Liver (tissue), 9 donors: Measurements from ENCODE around the gene VTCN1. TPM values are rescaled to one million over a fixed set of nuclear protein-coding genes. Genes with fewer than 3 reads are reported as not detected.

Experiments used
- DNase-seq: peaks from one replicate; pipeline ENCODE4 v3.0.0-alpha.2; 2017; ENCODE audit warnings: low spot score
- H3K27ac ChIP-seq, 2 donors: one replicate each; pipeline ENCODE4 v1.7.0; 2013; ENCODE audit warnings: inconsistent platforms in 2 of 2, low read length in 2 of 2, control low read depth in 1 of 2, low read depth in 1 of 2, mild to moderate bottlenecking in 1 of 2
- H3K27me3 ChIP-seq, 4 donors: one replicate each; pipeline versions ENCODE4 v1.6.1 to v1.7.0; 2013; ENCODE audit warnings: low read length in 3 of 4, inconsistent platforms in 1 of 4, mild to moderate bottlenecking in 1 of 4, moderate library complexity in 1 of 4; ENCODE audit not compliant: control insufficient read depth in 4 of 4, insufficient read depth in 4 of 4
- H3K36me3 ChIP-seq, 4 donors: one replicate each; pipeline versions ENCODE4 v1.6.1 to v1.7.0; 2013; ENCODE audit warnings: low read length in 3 of 4, mild to moderate bottlenecking in 3 of 4, low read depth in 1 of 4, moderate library complexity in 1 of 4; ENCODE audit not compliant: control insufficient read depth in 4 of 4, insufficient read depth in 3 of 4
- H3K4me1 ChIP-seq, 4 donors: one replicate each; pipeline versions ENCODE4 v1.6.1 to v1.7.0; 2013; ENCODE audit warnings: low read length in 3 of 4, mild to moderate bottlenecking in 3 of 4, moderate library complexity in 1 of 4; ENCODE audit not compliant: control insufficient read depth in 4 of 4, insufficient read depth in 4 of 4
- H3K4me3 ChIP-seq, 3 donors: one replicate each; pipeline versions ENCODE4 v1.6.1 to v1.7.0; 2013; ENCODE audit warnings: low read length in 3 of 3, control low read depth in 1 of 3, low read depth in 1 of 3, mild to moderate bottlenecking in 1 of 3
- H3K9ac ChIP-seq, 2 donors: one replicate each; pipeline ENCODE4 v1.7.0; 2013; ENCODE audit warnings: low read length in 2 of 2, mild to moderate bottlenecking in 2 of 2, moderate library complexity in 2 of 2, control low read depth in 1 of 2, low read depth in 1 of 2
- H3K9me3 ChIP-seq, 4 donors: one replicate each; pipeline versions ENCODE4 v1.6.1 to v1.7.0; 2013; ENCODE audit warnings: low read length in 3 of 4; ENCODE audit not compliant: control insufficient read depth in 4 of 4
- ATF3 ChIP-seq: IDR thresholded peaks from 2 replicates; pipeline ENCODE4 v1.6.1; 2016; ENCODE audit warnings: antibody characterized with exemption
- EGR1 ChIP-seq, 2 donors: IDR thresholded peaks; 2 replicates each; pipeline ENCODE4 v1.6.1; 2016 to 2018; ENCODE audit warnings: antibody characterized with exemption in 2 of 2, low read depth in 2 of 2
- FOXA1 ChIP-seq: IDR thresholded peaks from 2 replicates; pipeline ENCODE4 v1.6.1; 2016; ENCODE audit warnings: antibody characterized with exemption
- FOXA2 ChIP-seq: IDR thresholded peaks from 2 replicates; pipeline ENCODE4 v1.6.1; 2016; ENCODE audit warnings: antibody characterized with exemption
- GABPA ChIP-seq, 2 donors: IDR thresholded peaks in 1 of 2; conservative IDR thresholded peaks in 1 of 2; 2 replicates each; pipeline ENCODE4 v1.6.1; 2016; ENCODE audit warnings: antibody characterized with exemption in 2 of 2, mild to moderate bottlenecking in 1 of 2, moderate library complexity in 1 of 2
- HNF4A ChIP-seq, 2 donors: conservative IDR thresholded peaks; 2 replicates each; pipeline ENCODE4 v1.6.1; 2016; ENCODE audit warnings: antibody characterized with exemption in 2 of 2, mild to moderate bottlenecking in 2 of 2
- HNF4G ChIP-seq: IDR thresholded peaks from 2 replicates; pipeline ENCODE4 v1.6.1; 2016; ENCODE audit warnings: antibody characterized with exemption
- JUND ChIP-seq, 2 donors: IDR thresholded peaks; 2 replicates each; pipeline ENCODE4 v1.6.1; 2016; ENCODE audit warnings: antibody characterized with exemption in 2 of 2
- MAX ChIP-seq: IDR thresholded peaks from 2 replicates; pipeline ENCODE4 v1.6.1; 2016; ENCODE audit warnings: antibody characterized with exemption
- NR2F2 ChIP-seq: IDR thresholded peaks from 2 replicates; pipeline ENCODE4 v1.6.1; 2016; ENCODE audit warnings: antibody characterized with exemption
- RAD21 ChIP-seq, 2 donors: IDR thresholded peaks; 2 replicates each; pipeline ENCODE4 v1.6.1; 2016; ENCODE audit warnings: antibody characterized with exemption in 2 of 2, mild to moderate bottlenecking in 2 of 2
- REST ChIP-seq: IDR thresholded peaks from 2 replicates; pipeline ENCODE4 v1.6.1; 2016; ENCODE audit warnings: antibody characterized with exemption, mild to moderate bottlenecking
- RXRA ChIP-seq, 2 donors: IDR thresholded peaks; 2 replicates each; pipeline ENCODE4 v1.6.1; 2017 to 2018; ENCODE audit warnings: antibody characterized with exemption in 2 of 2, mild to moderate bottlenecking in 1 of 2
- SP1 ChIP-seq: IDR thresholded peaks from 2 replicates; pipeline ENCODE4 v1.6.1; 2018; ENCODE audit warnings: antibody characterized with exemption, mild to moderate bottlenecking
- TAF1 ChIP-seq: conservative IDR thresholded peaks from 2 replicates; pipeline ENCODE4 v1.6.1; 2016; ENCODE audit warnings: antibody characterized with exemption, mild to moderate bottlenecking
- YY1 ChIP-seq: IDR thresholded peaks from 2 replicates; pipeline ENCODE4 v1.6.1; 2016; ENCODE audit warnings: antibody characterized with exemption, mild to moderate bottlenecking
- ZBTB33 ChIP-seq: IDR thresholded peaks from 2 replicates; pipeline ENCODE4 v1.6.1; 2016; ENCODE audit warnings: antibody characterized with exemption
- WGBS: extraction: QIAGEN DNeasy Blood & Tissue Kit; methylation state at CpG from one replicate; pipeline ENCODE4 v1.1.7; 2013; 5-methylcytosine and 5-hydroxymethylcytosine counted together
- polyA plus RNA-seq, 2 donors: library from polyadenylated mRNA; stranded (reverse) in 1 of 2; unstranded in 1 of 2; fragments of 200-250 nt in 1 of 2; fragments of >200 nt in 1 of 2; fragmentation: Nextera tagmentation in 1 of 2; extraction: Ambion mirVana in 1 of 2; gene quantifications; one replicate each; pipeline versions ENCODE4 v1.2.1 to v1.2.3, GENCODE V29; 2013 to 2015
- total RNA-seq, 2 donors: library from RNA; depleted of rRNA; stranded (reverse); fragments of >200 nt; gene quantifications; one replicate each; pipeline ENCODE4 v1.2.3, GENCODE V29; 2014
- donor health status: healthy.
- donor health status: healthy.
- donor health status: healthy.
- donor health status: healthy.
- donor health status: healthy.

The VTCN1 gene
- total and polyA plus RNA-seq, 4 donors = 0.28 to 1.0 (median 0.45) TPM

- DNase-seq = no peak
- 95% methylated on average over 3 of the region's 3 CpGs for WGBS
These were observed 28.4 kb downstream of the VTCN1 start for GRCh38 chr1:117182319-117182718.

GRCh38 chr1:117181630-117182041 lies 29.1 kb downstream of the VTCN1 start:
- Histone ChIP-seq H3K27me3 (no peaks in the 10 kb centered on the region), H3K9ac (no peak overlapping the region), H3K36me3 (no peaks in the 10 kb centered on the region), H3K9me3 (no peaks in the 10 kb centered on the region), H3K4me1 (no peaks in the 10 kb centered on the region), H3K27ac (no peak overlapping the region), H3K4me3 (no peak overlapping the region)
- WGBS = 63% methylated on average over 5 of the region's 5 CpGs
- no peak for DNase-seq
- TF ChIP-seq RAD21 (IDR thresholded peaks at IDR 0.05) (no peak), ATF3 (no peak), EGR1 (IDR thresholded peaks at IDR 0.05; ENCODE audit: low read depth in 2 of 2) (no peak), NR2F2 (no peak), MAX (no peak), HNF4A (conservative IDR thresholded peaks at IDR 0.05) (no peak), FOXA1 (no peak), REST (no peak), RXRA (IDR thresholded peaks at IDR 0.05) (no peak)

More at GRCh38 chr1:117182319-117182718, 28.4 kb downstream of the VTCN1 start:
- no peaks in the 10 kb centered on the region for H3K36me3 ChIP-seq
- H3K27ac ChIP-seq = no peak overlapping the region
- H3K27me3 ChIP-seq = no peaks in the 10 kb centered on the region
- no peak overlapping the region for H3K4me3 ChIP-seq
- no peak overlapping the region for H3K9ac ChIP-seq
- H3K4me1 ChIP-seq = no peaks in the 10 kb centered on the region
- H3K9me3 ChIP-seq = no peaks in the 10 kb centered on the region
- TF ChIP-seq FOXA1 (no peak), YY1 (no peak), SP1 (no peak), GABPA (IDR thresholded peaks at IDR 0.05 in 1 of 2, conservative IDR thresholded peaks at IDR 0.05 in 1 of 2) (no peak), ZBTB33 (no peak), TAF1 (no peak), ATF3 (no peak), HNF4A (conservative IDR thresholded peaks at IDR 0.05) (no peak), JUND (IDR thresholded peaks at IDR 0.05) (no peak), FOXA2 (no peak), HNF4G (no peak), NR2F2 (no peak), RXRA (IDR thresholded peaks at IDR 0.05) (no peak), RAD21 (IDR thresholded peaks at IDR 0.05) (no peak), MAX (no peak), REST (no peak)
